H1 (cell line): ENCODE results near the gene AIF1.

ENCODE experiments used
- BRCA1 ChIP-seq: IDR thresholded peaks from 2 replicates; pipeline ENCODE4 v1.6.1; 2012; ENCODE audit warnings: low read depth, low read length, improper control_type of control experiment
- CTCF ChIP-seq, 3 experiments: IDR thresholded peaks; 1 replicate in 2 of 3; 2 replicates in 1 of 3; pipeline versions ENCODE4 v1.5.1 to v1.6.1; 2011; ENCODE audit warnings: low read length in 3 of 3, mild to moderate bottlenecking in 3 of 3, inconsistent platforms in 2 of 3, low read depth in 1 of 3, moderate library complexity in 1 of 3; ENCODE audit not compliant: insufficient read depth in 1 of 3; ENCODE audit errors: control extremely low read depth in 1 of 3
- SIN3A ChIP-seq, 2 experiments: IDR thresholded peaks in 1 of 2; conservative IDR thresholded peaks in 1 of 2; 2 replicates each; pipeline ENCODE4 v1.6.1; 2011 to 2012; ENCODE audit warnings: low read length in 2 of 2, improper control_type of control experiment in 1 of 2, low read depth in 1 of 2, mild to moderate bottlenecking in 1 of 2

GRCh38 chr6:31614075-31614619, 887 bp upstream of the AIF1 start:
- TF ChIP-seq CTCF (IDR thresholded peaks at IDR 0.05; ENCODE audit: control extremely low read depth in 1 of 3, insufficient read depth in 1 of 3, low read depth in 1 of 3, low read length in 3 of 3) (no peak), SIN3A (conservative IDR thresholded peaks at IDR 0.05 in 1 of 2, IDR thresholded peaks at IDR 0.05 in 1 of 2; ENCODE audit: low read depth in 1 of 2, low read length in 2 of 2) (no peak), BRCA1 (no peak)
